ENCODE data around the gene NANOS3. TPM values are rescaled to one million over a fixed set of nuclear protein-coding genes. Genes with fewer than 3 reads are reported as not detected.

NANOS3 gene
- total and polyA plus RNA-seq, 9 of the 15 experiments (the other 6 are each of a cell fraction or from before 2014, with no cell fraction given): not detected

DNA sequence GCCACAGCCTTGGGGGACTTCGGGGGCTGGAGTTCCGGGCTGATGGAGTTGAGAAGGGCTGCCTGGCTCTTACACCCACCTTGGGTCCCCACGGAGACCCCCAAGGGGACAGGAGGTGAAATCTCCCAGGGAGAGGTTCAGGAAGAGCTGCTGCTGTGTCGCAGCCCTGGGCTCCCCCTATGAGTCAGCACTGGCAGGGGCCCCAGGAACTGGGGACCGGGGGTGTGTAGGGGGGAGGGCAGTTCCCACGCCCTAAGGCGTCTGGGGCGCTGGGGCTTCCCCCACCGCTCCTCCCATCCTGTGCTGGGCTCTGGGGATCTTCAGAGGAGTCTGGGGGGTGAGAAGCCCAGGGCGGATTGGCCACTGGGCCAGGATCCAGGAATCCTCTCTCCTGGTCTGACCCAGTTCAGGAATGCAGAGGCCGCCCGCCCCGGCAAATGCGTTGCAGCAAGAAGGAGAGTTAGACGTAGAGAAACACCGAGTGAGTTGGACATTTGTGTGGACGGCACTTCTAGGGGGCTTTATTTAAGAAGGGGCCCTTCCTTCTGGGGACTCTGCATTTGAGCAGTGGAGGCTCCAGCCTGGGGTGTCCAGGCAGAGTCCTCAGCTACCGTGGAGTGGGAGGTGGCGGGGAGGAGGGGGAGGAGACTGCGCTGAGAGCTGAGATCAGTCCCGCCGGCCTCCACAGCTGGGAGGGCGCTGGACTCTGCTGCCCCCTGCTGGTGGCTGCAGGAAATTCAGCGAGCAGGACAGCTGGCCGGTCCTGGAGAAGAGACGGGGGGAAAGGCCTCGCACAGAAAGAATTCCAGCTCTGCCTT lies 15.0 kb upstream of the NANOS3 start (continued):
- TF ChIP-seq, protein P1, sequence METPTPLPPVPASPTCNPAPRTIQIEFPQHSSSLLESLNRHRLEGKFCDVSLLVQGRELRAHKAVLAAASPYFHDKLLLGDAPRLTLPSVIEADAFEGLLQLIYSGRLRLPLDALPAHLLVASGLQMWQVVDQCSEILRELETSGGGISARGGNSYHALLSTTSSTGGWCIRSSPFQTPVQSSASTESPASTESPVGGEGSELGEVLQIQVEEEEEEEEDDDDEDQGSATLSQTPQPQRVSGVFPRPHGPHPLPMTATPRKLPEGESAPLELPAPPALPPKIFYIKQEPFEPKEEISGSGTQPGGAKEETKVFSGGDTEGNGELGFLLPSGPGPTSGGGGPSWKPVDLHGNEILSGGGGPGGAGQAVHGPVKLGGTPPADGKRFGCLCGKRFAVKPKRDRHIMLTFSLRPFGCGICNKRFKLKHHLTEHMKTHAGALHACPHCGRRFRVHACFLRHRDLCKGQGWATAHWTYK (CRISPR knock-in tag; IDR thresholded peaks at IDR 0.05): no peak
- TF ChIP-seq, protein P2, sequence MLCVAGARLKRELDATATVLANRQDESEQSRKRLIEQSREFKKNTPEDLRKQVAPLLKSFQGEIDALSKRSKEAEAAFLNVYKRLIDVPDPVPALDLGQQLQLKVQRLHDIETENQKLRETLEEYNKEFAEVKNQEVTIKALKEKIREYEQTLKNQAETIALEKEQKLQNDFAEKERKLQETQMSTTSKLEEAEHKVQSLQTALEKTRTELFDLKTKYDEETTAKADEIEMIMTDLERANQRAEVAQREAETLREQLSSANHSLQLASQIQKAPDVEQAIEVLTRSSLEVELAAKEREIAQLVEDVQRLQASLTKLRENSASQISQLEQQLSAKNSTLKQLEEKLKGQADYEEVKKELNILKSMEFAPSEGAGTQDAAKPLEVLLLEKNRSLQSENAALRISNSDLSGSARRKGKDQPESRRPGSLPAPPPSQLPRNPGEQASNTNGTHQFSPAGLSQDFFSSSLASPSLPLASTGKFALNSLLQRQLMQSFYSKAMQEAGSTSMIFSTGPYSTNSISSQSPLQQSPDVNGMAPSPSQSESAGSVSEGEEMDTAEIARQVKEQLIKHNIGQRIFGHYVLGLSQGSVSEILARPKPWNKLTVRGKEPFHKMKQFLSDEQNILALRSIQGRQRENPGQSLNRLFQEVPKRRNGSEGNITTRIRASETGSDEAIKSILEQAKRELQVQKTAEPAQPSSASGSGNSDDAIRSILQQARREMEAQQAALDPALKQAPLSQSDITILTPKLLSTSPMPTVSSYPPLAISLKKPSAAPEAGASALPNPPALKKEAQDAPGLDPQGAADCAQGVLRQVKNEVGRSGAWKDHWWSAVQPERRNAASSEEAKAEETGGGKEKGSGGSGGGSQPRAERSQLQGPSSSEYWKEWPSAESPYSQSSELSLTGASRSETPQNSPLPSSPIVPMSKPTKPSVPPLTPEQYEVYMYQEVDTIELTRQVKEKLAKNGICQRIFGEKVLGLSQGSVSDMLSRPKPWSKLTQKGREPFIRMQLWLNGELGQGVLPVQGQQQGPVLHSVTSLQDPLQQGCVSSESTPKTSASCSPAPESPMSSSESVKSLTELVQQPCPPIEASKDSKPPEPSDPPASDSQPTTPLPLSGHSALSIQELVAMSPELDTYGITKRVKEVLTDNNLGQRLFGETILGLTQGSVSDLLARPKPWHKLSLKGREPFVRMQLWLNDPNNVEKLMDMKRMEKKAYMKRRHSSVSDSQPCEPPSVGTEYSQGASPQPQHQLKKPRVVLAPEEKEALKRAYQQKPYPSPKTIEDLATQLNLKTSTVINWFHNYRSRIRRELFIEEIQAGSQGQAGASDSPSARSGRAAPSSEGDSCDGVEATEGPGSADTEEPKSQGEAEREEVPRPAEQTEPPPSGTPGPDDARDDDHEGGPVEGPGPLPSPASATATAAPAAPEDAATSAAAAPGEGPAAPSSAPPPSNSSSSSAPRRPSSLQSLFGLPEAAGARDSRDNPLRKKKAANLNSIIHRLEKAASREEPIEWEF (CRISPR knock-in tag; IDR thresholded peaks at IDR 0.05): no peak
- TF ChIP-seq HDGF (IDR thresholded peaks at IDR 0.05) (no peak), TRIM24 (IDR thresholded peaks at IDR 0.05) (no peak), RAD21 (CRISPR knock-in tag; conservative IDR thresholded peaks at IDR 0.05 in 1 of 2, IDR thresholded peaks at IDR 0.05 in 1 of 2) (peak; percentile 97 to 98), KLF1 (tag; IDR thresholded peaks at IDR 0.05) (0 out of 2 replicates have a peak, but pooled peaks have one; percentile 32), ZNF696 (CRISPR knock-in tag; conservative IDR thresholded peaks at IDR 0.05) (no peak), GTF2E2 (tag; IDR thresholded peaks at IDR 0.05) (no peak), CBX2 (IDR thresholded peaks at IDR 0.05; ENCODE audit: insufficient read depth, low read length, poor library complexity, severe bottlenecking) (no peak), FOXM1 (IDR thresholded peaks at IDR 0.05; ENCODE audit: low read depth) (no peak), FOXM1 (CRISPR knock-in tag; IDR thresholded peaks at IDR 0.05; ENCODE audit: low read depth) (no peak), XRCC3 (IDR thresholded peaks at IDR 0.05) (no peak), ZFPM2 (CRISPR knock-in tag; IDR thresholded peaks at IDR 0.05) (no peak), ZFP36 (IDR thresholded peaks at IDR 0.05; ENCODE audit: low read depth, low read length, partially characterized antibody) (peak; percentile 12), ZNF644 (tag; IDR thresholded peaks at IDR 0.05; ENCODE audit: low read depth) (no peak), NFXL1 (CRISPR knock-in tag; IDR thresholded peaks at IDR 0.05) (no peak), JUNB (CRISPR knock-in tag; conservative IDR thresholded peaks at IDR 0.05) (0 out of 2 replicates have a peak, but pooled peaks have one; percentile 30), NR1H2 (CRISPR knock-in tag; IDR thresholded peaks at IDR 0.05) (no peak), ZNF324 (CRISPR knock-in tag; IDR thresholded peaks at IDR 0.05) (no peak), MAFF (IDR thresholded peaks at IDR 0.05; ENCODE audit: low read length) (no peak)
- TF ChIP-seq, protein P3, sequence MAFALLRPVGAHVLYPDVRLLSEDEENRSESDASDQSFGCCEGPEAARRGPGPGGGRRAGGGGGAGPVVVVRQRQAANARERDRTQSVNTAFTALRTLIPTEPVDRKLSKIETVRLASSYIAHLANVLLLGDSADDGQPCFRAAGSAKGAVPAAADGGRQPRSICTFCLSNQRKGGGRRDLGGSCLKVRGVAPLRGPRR (CRISPR knock-in tag; IDR thresholded peaks at IDR 0.05): no peak
- TF ChIP-seq, protein P4, sequence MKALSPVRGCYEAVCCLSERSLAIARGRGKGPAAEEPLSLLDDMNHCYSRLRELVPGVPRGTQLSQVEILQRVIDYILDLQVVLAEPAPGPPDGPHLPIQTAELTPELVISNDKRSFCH (CRISPR knock-in tag; IDR thresholded peaks at IDR 0.05): no peak
- TF ChIP-seq, protein P4 (tag; IDR thresholded peaks at IDR 0.05): no peak
